Suprapubic skin (tissue), 4 donors: ENCODE results near the gene SEMA6C. TPM values are rescaled to one million over a fixed set of nuclear protein-coding genes. Genes with fewer than 3 reads are reported as not detected.
A peak's percentile ranks its signal among the peaks of the same experiment; 100 is the strongest.

Experiments used
- DNase-seq, 2 donors: peaks; one replicate each; pipeline ENCODE4 v3.0.0-alpha.2; 2019; ENCODE audit warnings: low spot score in 2 of 2
- H3K27ac ChIP-seq: fragments of 200-600 bp; sonication (generic); one replicate; pipeline ENCODE4 v1.5.1; 2019
- H3K27me3 ChIP-seq: fragments of 200-600 bp; sonication (generic); one replicate; pipeline ENCODE4 v1.5.1; 2019
- H3K36me3 ChIP-seq: fragments of 200-600 bp; sonication (generic); one replicate; pipeline ENCODE4 v1.5.1; 2019
- H3K4me1 ChIP-seq: fragments of 200-600 bp; sonication (generic); one replicate; pipeline ENCODE4 v1.5.1; 2019
- H3K4me3 ChIP-seq: fragments of 200-600 bp; sonication (generic); one replicate; pipeline ENCODE4 v1.5.1; 2019; ENCODE audit warnings: mild to moderate bottlenecking
- H3K9me3 ChIP-seq: fragments of 200-600 bp; sonication (generic); one replicate; pipeline ENCODE4 v1.5.1; 2019
- EP300 ChIP-seq: sonication (generic); formaldehyde crosslinking; IDR thresholded peaks from one replicate; pipeline ENCODE4 v1.6.1; 2017; ENCODE audit warnings: antibody characterized with exemption
- POLR2A ChIP-seq, 2 donors: fragments of 450-650 bp; IDR thresholded peaks; one replicate each; pipeline ENCODE4 v1.6.1; 2017; ENCODE audit warnings: antibody characterized with exemption in 2 of 2, mild to moderate bottlenecking in 2 of 2, moderate library complexity in 2 of 2
- POLR2AphosphoS5 ChIP-seq, 3 donors: sonication (generic); formaldehyde crosslinking; IDR thresholded peaks; one replicate each; pipeline ENCODE4 v1.6.1; 2017; ENCODE audit warnings: antibody characterized with exemption in 3 of 3
- WGBS: methylation state at CpG from one replicate; pipeline ENCODE4 v1.1.5; 2018; 5-methylcytosine and 5-hydroxymethylcytosine counted together
- total RNA-seq, 4 donors: library from RNA; depleted of rRNA; stranded (reverse); fragments of >200 nt; gene quantifications; one replicate each; pipeline ENCODE4 v1.1.0, GENCODE V29; 2016
- TF ChIP-seq, protein P1 (sequence below), 2 donors: fragments of 200-600 bp in 1 of 2; fragments of 450-650 bp in 1 of 2; sonication (generic) in 1 of 2; IDR thresholded peaks; one replicate each; pipeline ENCODE4 v1.5.1; 2016 to 2019; ENCODE audit warnings: antibody characterized with exemption in 2 of 2, mild to moderate bottlenecking in 1 of 2, moderate library complexity in 1 of 2

Gene SEMA6C
- total RNA-seq, 4 donors from 2014 or later: 5.5 to 19.0 (median 14.9) TPM

GRCh38 chr1:151158326-151158725 is 11.9 kb upstream of the SEMA6C start:
- peaks cover 14% of the 10 kb centered on the region for H3K4me1 ChIP-seq
- H3K27me3 ChIP-seq: no peaks in the 10 kb centered on the region
- H3K9me3 ChIP-seq: no peaks in the 10 kb centered on the region
- TF ChIP-seq EP300 (no peak), POLR2AphosphoS5 (IDR thresholded peaks at IDR 0.05) (no peak), POLR2A (IDR thresholded peaks at IDR 0.05) (no peak)
- TF ChIP-seq, protein P1, sequence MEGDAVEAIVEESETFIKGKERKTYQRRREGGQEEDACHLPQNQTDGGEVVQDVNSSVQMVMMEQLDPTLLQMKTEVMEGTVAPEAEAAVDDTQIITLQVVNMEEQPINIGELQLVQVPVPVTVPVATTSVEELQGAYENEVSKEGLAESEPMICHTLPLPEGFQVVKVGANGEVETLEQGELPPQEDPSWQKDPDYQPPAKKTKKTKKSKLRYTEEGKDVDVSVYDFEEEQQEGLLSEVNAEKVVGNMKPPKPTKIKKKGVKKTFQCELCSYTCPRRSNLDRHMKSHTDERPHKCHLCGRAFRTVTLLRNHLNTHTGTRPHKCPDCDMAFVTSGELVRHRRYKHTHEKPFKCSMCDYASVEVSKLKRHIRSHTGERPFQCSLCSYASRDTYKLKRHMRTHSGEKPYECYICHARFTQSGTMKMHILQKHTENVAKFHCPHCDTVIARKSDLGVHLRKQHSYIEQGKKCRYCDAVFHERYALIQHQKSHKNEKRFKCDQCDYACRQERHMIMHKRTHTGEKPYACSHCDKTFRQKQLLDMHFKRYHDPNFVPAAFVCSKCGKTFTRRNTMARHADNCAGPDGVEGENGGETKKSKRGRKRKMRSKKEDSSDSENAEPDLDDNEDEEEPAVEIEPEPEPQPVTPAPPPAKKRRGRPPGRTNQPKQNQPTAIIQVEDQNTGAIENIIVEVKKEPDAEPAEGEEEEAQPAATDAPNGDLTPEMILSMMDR (IDR thresholded peaks at IDR 0.05): no peak
- H3K36me3 ChIP-seq: peaks cover 47% of the 10 kb centered on the region
- 83% methylated on average over 5 of the region's 5 CpGs for WGBS
- H3K4me3 ChIP-seq: peak overlapping the region; percentile 38
- DNase-seq: no peak
- no peak overlapping the region for H3K27ac ChIP-seq

- peaks cover 14% of the 10 kb centered on the region for H3K4me1 ChIP-seq
- peaks cover 47% of the 10 kb centered on the region for H3K36me3 ChIP-seq
- H3K27me3 ChIP-seq: no peaks in the 10 kb centered on the region
- no peak for TF ChIP-seq EP300
- TF ChIP-seq POLR2A (IDR thresholded peaks at IDR 0.05): no peak
- TF ChIP-seq, protein P1 (IDR thresholded peaks at IDR 0.05): no peak
- TF ChIP-seq POLR2AphosphoS5 (IDR thresholded peaks at IDR 0.05): no peak
- H3K27ac ChIP-seq: no peak overlapping the region
- no peak for DNase-seq
- 78% methylated on average over 6 of the region's 6 CpGs for WGBS
- peak overlapping the region; percentile 38 for H3K4me3 ChIP-seq
- no peaks in the 10 kb centered on the region for H3K9me3 ChIP-seq
Measured at GRCh38 chr1:151157067-151157531, 10.7 kb upstream of the SEMA6C start.

- Histone ChIP-seq H3K27ac (no peak within 1 kb of the TSS), H3K4me3 (peak within 1 kb of the TSS; percentile 38)
Measured at GRCh38 chr1:151156515-151156819, 10.0 kb upstream of the SEMA6C start, which contains the start of gene TNFAIP8L2. TNFAIP8L2 (plus strand) TSS chr1:151156649; CDS start chr1:151158698, 2,049 bp downstream.

DNA sequence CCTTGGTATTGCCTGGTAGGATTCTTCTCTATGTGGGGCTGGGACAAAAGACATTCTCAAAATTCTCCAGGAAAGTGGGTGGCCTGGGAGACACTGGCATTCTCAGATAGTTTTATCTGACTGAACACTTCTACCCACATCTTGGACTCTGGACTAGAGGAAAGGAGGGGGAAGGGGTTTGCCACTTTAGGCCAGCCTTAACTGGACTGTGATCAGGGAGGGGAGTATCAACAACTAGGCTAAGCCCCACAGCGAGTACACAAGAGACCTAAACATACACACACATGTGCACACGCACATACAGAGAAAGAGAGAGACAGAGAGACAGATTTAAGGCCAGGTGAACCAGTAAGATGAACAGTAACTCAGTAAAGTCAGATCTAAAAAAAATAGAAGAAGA is 1.2 kb upstream of the SEMA6C start:
- TF ChIP-seq EP300: no peak
- TF ChIP-seq, protein P1 (IDR thresholded peaks at IDR 0.05): no peak
- TF ChIP-seq POLR2AphosphoS5 (IDR thresholded peaks at IDR 0.05): no peak
- no peak for TF ChIP-seq POLR2A (IDR thresholded peaks at IDR 0.05)
- Histone ChIP-seq H3K4me1 (peaks cover 27% of the 10 kb centered on the region), H3K27ac (peak overlapping the region; percentile 79), H3K9me3 (no peaks in the 10 kb centered on the region), H3K36me3 (no peaks in the 10 kb centered on the region), H3K4me3 (no peak overlapping the region), H3K27me3 (no peaks in the 10 kb centered on the region)
- DNase-seq: peak in 1 of 2 donors; percentile 14
- WGBS: 94% methylated on average over 2 of the region's 2 CpGs

More at GRCh38 chr1:151156515-151156819, 10.0 kb upstream of the SEMA6C start, which contains the start of gene TNFAIP8L2:
- WGBS: 43% methylated on average over 4 of the region's 4 CpGs
- no peak for DNase-seq
- TF ChIP-seq POLR2AphosphoS5 (IDR thresholded peaks at IDR 0.05): no peak
- TF ChIP-seq EP300: no peak
- TF ChIP-seq, protein P1 (IDR thresholded peaks at IDR 0.05): no peak
- TF ChIP-seq POLR2A (IDR thresholded peaks at IDR 0.05): no peak
- Histone ChIP-seq H3K4me1 (peaks cover 14% of the 10 kb centered on the region), H3K36me3 (peaks cover 43% of the 10 kb centered on the region), H3K9me3 (no peaks in the 10 kb centered on the region), H3K27me3 (no peaks in the 10 kb centered on the region)

DNA sequence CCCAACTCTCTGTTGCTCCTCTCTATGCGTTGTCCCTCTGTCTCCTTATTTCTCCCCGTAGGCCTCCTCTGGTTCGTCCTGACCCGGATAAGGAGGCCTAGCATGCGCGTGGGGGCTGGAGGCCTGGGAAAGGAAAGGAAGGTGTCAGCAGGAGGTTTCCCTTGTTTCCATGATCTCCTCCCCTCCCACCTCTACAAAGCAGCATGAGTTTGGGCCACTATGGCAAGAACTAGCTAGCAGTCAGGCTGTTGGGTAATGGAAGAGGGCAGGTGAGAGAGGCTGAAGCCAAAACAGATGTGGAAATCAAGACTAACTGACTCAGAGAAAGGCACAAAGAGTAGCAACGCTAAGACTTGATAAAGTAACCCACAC is 687 bp upstream of the SEMA6C start:
- peaks cover 4% of the 10 kb centered on the region for H3K36me3 ChIP-seq
- H3K27me3 ChIP-seq: no peaks in the 10 kb centered on the region
- H3K4me1 ChIP-seq: peaks cover 27% of the 10 kb centered on the region
- TF ChIP-seq EP300 (no peak), POLR2AphosphoS5 (IDR thresholded peaks at IDR 0.05) (no peak), POLR2A (IDR thresholded peaks at IDR 0.05) (no peak)
- TF ChIP-seq, protein P1 (IDR thresholded peaks at IDR 0.05): no peak
- H3K9me3 ChIP-seq: no peaks in the 10 kb centered on the region
- peak overlapping the region; percentile 91 for H3K4me3 ChIP-seq
- H3K27ac ChIP-seq: peak overlapping the region; percentile 79
- no peak for DNase-seq
- WGBS: 10% methylated on average over 7 of the region's 7 CpGs
